Measurements from ENCODE around the gene PCDHB8. TPM values are rescaled to one million over a fixed set of nuclear protein-coding genes. Genes with fewer than 3 reads are reported as not detected.

PCDHB8 gene
- total and polyA plus RNA-seq, 10 of the 15 experiments (the other 5 are each of a cell fraction or from before 2014, with no cell fraction given) = not detected

GRCh38 chr5:141150224-141150992 lies 27.2 kb upstream of the PCDHB8 start (continued):
- TF ChIP-seq ASH2L (IDR thresholded peaks at IDR 0.05; ENCODE audit: borderline replicate concordance, low read depth) = no peak
- TF ChIP-seq BRCA1 (IDR thresholded peaks at IDR 0.05; ENCODE audit: low read depth, low read length) = no peak
- TF ChIP-seq ZBTB4 (CRISPR knock-in tag; IDR thresholded peaks at IDR 0.05) = no peak

GRCh38 chr5:141150993-141151325 lies 26.6 kb upstream of the PCDHB8 start:
- no peaks in the 10 kb centered on the region for H3K4me1 ChIP-seq (ENCODE audit: control insufficient read depth, insufficient read depth, low read length)
- ChIA-PET RAD21 (ENCODE audit: unreplicated experiment) (no interaction called here), CTCF (interaction anchor here (1.7 kb wide), 1 partner anchor 413 kb away, joined by 4 read pairs; no protein-coding TSS in a partner anchor), POLR2A (no interaction called here), SMC1A (ENCODE audit: uncharacterized antibody, unreplicated experiment) (no interaction called here)
- ATAC-seq (no peak), DNase-seq (ENCODE audit: low read depth, low spot score) (no peak), FAIRE-seq (no peak)
- H3K4me2 ChIP-seq (ENCODE audit: control insufficient read depth, insufficient read depth) = no peak overlapping the region
- intact Hi-C loops (cut with micrococcal nuclease; ENCODE audit: unreplicated experiment) (no loop called here), in situ Hi-C loops (cut with MboI) (no loop called here)
- H3K9ac ChIP-seq (ENCODE audit: control insufficient read depth, insufficient read depth, low read length) = no peak overlapping the region
- H3K27me3 ChIP-seq (replicated peaks in 1 of 2; ENCODE audit: control insufficient read depth in 2 of 2, insufficient read depth in 2 of 2, low read length in 1 of 2) = no peaks in the 10 kb centered on the region
- no peak overlapping the region for H3K27ac ChIP-seq (ENCODE audit: control insufficient read depth, insufficient read depth)
- no peak for TF ChIP-seq E2F8 (IDR thresholded peaks at IDR 0.05; ENCODE audit: low read depth, partially characterized antibody)
- TF ChIP-seq MTA2 (IDR thresholded peaks at IDR 0.05; ENCODE audit: low read depth) = no peak
- TF ChIP-seq KDM1A (IDR thresholded peaks at IDR 0.05; ENCODE audit: borderline replicate concordance) = no peak
- no peak for TF ChIP-seq ASH2L (IDR thresholded peaks at IDR 0.05; ENCODE audit: borderline replicate concordance, low read depth)
- TF ChIP-seq RUNX3 (IDR thresholded peaks at IDR 0.05; ENCODE audit: low read length) = no peak
- TF ChIP-seq ZNF207 (IDR thresholded peaks at IDR 0.05; ENCODE audit: borderline replicate concordance) = no peak
- TF ChIP-seq ZBTB33 (IDR thresholded peaks at IDR 0.05) = no peak
- TF ChIP-seq SPI1 (IDR thresholded peaks at IDR 0.05; ENCODE audit: borderline replicate concordance, insufficient read depth, low read depth, low read length) = no peak
- TF ChIP-seq NR2F1 (conservative IDR thresholded peaks at IDR 0.05) = no peak
- WGBS (ENCODE audit: insufficient coverage, insufficient replicate concordance, low lambda C conversion rate, missing lambda C conversion rate) = 35% methylated on average over 13 of the region's 13 CpGs
- H3K4me3 ChIP-seq = no peak overlapping the region
- BruUV-seq (replicated peaks) = no TSS peak
- H3K9me3 ChIP-seq (replicated peaks; ENCODE audit: control insufficient read depth, insufficient read depth, low read length) = no peaks in the 10 kb centered on the region; the same call in 1 of the 3 replicates
- no peak overlapping the region for H2AFZ ChIP-seq (ENCODE audit: control insufficient read depth, low read depth, low read length)
- H3K36me3 ChIP-seq (ENCODE audit: control insufficient read depth in 2 of 2, insufficient read depth in 2 of 2, low read length in 1 of 2) = no peaks in the 10 kb centered on the region
- no peaks in the 10 kb centered on the region for H4K20me1 ChIP-seq (ENCODE audit: control insufficient read depth, insufficient read depth)
- H3K79me2 ChIP-seq (ENCODE audit: control insufficient read depth, insufficient read depth, low read length) = no peaks in the 10 kb centered on the region

All from GM12878 (cell line).